GM19043 (cell line): ENCODE measurements around the gene HMCN2.

ENCODE experiments used
- ATAC-seq: cut with Tn5 transposase; IDR thresholded peaks from one replicate; pipeline ENCODE4 v1.9.1; 2021; ENCODE audit warnings: low read depth; ENCODE audit not compliant: unreplicated experiment

The HMCN2 gene

DNA sequence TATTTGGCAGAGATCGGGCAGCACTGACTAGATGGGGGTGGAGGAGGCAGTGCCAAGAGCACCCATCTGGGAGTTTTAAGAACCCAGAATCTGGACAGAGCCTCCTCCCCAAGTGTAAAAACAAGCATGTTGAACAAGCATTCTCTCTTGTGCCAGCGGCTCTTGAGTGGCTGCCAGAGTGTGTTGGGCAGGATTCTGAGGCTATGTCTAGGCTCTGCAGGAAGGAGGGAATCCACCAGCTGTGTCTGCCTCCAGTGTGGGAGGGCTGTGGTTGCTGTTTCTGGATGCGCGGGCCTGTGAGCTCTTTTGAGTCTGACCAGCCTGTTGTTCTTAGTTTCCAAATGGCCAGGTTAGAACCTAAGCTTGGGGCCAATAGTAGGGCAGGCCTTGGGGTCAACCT, 39.8 kb downstream of the HMCN2 start:
- ATAC-seq: no peak

DNA sequence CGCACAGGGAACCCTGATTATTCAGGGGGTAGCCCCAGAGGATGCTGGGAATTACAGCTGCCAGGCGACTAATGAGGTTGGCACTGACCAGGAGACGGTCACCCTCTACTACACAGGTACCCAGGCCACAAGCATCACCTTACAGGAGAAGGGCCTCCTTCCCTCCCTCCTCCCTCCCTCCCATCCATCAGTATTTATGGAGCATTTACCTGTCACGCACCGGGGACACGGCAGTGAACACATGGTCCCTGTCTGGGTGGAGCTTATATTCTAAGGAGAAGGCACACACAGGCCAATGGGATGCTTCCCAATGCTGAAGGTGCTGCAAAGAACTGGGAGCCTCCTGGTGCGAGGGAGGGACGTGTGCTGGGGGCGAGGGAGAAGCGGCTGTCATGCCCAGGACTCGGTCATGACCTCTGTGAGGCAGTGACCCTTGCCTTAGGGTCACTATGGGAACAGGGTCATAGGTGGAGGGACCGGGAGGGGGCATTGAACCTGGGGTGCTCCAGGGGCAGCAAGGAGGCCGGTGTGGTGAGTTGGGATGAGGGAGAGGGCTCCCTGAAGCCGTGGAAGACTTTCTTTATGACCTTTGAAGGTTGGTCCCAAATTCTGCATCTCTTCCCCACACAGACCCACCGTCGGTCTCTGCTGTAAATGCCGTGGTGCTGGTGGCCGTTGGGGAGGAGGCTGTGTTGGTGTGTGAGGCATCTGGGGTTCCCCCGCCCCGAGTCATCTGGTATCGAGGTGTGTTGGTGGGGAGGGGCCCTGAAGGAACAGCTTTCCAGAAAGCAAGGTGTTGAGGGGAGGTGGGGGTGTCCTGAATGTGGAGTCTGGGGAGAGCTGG, 41.5 kb downstream of the HMCN2 start:
- no peak for ATAC-seq

DNA sequence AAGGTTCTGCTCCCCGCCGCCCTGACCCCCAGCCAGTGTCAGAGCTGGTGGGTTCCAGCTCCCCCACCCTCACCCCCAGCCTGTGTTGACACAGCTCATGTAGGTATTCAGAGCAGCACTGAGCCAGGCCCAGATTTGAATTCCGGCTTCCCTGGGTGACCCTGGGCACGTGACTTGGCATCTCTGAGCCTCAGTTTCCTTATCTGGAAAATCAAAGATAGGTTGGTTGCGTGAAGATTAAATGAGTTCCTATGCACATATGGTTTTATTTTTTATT, 42.0 kb downstream of the HMCN2 start:
- ATAC-seq: no peak

DNA sequence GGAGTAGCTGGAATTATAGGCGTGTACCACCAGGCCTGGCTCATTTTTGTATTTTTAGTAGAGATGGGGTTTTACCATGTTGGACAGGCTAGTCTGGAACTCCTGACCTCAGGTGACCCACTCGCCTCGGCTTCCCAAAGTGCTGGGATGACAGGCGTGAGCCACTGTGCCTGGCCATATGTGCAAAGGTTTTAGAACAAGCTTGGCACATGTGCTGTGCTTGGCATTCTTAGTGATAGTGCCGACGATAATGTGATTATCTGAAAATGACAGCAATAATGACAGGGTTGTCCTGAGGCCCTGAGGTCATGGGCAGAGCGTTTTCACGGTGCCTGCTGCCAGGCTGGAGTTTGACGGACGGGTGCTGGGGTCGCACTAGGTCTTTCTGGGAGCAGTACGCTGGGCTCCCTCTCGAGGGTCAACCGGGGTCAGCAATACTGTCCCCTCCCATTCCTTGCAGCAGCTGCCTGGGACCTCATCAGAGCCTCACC, 42.6 kb downstream of the HMCN2 start:
- no peak for ATAC-seq

DNA sequence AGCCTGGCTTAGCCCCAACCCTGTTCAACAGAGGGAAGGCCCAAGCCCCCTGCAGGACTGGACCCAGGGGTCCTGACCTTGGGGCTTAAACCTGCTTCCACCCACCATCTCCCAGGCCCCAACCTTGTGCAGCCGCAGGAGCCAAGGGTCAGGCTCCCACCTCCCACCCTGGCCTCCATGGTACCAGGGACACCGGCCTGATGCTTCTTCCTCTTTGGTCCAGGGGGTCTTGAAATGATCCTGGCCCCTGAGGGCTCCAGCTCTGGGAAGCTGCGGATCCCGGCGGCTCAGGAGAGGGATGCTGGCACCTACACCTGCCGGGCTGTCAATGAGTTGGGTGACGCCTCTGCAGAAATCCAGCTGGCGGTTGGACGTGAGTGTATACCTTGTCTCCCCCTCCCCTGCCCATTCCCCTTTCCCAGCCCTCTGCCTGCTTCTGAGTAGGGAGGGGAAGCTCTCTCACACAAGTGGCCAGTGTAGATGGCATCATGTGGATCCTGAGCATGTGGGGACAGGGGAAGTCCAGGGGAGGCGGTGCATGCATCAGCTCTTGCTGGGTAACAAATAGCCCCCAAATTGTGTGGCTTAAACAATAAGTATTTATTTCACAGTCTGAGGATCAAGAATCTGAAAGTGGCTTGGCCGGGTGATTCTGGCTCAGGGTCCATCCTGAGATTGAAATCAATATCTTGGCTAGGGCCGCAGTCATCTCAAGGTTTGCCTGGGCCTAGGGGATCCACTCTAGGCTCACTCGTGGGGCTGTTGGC, 44.3 kb downstream of the HMCN2 start:
- ATAC-seq: no peak

DNA sequence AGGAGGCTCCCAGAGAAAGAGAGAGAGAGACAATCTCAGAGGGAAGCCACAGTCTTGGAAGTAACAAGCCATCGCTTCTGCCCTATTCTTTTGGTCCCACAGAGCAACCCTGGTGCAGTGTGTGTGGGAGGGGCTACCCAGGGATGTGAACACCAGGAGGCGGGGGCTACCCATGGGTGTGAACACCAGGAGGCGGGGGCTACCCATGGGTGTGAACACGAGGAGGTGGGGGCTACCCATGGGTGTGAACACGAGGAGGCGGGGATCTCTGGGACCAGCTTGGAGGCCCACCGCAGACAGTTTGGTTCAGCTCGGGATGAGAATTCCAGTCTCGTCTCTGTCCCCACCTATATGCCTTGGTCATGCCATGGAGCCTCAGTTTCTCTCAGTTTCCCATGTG, 44.9 kb downstream of the HMCN2 start:
- no peak for ATAC-seq

DNA sequence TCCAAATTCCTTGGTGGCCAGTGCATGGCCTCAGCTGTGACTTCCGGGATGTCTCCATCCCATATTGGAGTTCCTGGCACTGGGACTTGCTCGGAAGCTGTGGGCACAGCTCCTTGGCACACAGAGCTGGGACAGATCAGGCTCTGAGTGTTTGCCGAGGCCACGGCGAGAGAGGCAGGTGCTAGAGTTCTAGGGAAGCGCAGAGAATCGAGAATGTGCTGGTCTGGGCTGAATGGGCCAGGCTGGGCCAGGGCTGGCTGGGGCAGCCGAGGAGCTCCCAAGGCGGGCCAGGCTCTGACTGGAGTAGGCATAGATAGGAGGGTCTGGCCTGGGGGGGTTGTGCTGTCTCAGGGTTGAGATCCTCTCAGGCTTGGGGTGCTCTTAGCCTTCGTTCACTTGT, 45.4 kb downstream of the HMCN2 start:
- ATAC-seq: no peak

DNA sequence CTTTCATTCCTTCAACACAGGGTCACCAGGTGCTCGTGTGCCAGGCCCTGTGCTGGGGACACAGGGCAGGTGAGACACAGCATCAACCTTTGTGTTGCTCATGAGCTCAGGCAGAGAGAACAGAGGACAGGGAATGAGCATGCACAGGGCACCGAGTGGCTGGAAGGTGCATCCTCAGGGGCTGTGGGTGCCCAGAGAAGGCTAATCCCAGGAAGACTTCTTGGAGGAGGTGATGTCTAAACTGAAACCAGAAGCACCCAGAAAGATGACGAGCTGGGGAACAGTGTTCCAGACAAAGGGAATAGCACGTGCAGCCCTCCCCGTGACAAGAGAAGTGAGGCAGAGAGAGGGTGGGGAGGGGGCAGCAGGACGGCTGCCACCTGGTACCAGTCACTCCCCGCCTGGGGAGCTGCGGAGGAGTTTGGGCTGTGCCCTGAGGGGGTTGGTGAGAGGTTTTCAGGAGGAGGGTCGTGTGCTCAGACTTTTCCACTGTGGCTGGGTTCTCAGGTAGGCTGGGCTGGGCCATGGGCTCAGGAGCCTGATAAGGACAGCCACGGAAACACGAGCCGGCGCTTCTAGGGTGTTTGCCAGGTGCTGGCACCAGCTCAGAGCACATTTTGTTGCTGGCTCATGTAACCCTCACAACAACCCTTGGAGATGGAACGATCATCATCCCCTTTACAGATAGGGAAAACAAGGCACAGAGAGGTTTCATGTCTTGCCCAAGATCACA, 46.0 kb downstream of the HMCN2 start:
- no peak for ATAC-seq

DNA sequence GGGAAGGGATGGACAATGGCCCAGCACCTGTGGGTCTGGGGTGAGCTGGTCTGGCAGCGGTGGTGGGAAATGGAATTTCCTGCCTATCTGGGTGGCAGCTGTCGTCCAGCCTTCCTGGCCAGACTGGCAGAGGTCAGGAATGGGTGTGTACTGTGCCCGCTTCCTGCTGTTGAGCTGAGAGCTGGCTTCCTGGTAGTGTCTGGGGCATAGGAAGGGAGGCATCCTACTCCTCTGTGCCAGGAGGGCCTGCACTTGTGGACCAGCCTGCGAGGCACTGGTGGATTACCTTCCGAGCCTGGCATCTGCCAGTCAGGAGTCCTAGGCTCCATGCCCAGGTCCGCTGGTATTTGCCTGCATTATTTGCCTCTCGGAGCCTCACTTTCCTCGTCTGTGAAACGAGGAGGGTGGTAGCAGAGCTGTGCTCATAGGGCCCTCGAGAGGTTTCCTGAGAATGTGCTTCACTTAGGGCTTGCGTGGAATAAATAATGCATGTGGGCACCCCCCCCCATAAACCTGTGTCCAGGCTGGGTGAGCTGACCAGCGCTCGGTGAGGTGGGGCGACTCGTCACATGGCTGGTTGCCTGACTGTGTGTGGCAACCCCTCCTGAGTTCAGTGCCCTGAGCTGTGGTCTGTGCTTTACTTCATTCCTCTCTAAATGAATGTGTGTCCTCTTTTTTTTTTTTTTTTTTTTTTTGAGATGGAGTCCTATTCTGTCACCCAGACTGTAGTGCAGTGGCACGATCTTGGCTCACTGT, 47.7 kb downstream of the HMCN2 start:
- ATAC-seq: no peak

DNA sequence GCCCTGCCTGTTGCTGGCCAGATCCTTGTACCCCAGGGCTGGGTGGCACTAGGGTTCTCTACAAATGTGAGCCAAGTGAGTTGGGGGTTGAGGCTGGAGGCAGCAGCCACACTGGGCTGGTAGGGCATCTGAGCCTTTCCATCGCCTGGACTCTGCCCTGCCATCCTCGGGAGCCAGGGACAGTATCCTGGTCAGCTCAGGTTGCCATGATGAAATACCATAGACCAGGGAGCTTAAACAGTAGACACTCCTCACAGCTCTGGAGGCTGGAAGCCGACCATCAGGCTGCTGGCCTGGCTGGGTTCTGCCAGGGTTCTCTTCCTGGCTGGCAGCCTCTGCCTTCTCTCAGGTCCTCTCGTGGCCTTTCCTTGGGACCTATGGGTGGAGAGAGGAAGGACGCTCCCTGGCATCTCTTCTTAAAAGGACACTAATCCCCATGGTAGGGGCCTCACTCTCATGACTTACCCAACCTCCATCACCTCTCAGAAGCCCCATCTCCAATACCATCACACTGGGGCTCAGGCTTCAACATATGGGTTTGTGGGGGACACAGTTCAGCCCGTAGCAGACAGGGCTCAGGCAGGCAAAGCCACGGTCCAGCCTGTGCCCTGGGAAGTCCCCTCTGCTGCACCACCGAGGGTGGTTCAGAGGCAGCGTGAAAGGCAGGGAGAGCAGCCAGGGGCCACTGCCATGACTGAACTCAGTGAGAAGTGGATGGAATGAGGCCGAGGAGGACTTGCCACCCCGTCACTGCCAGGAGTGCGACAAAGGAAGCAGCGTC, 50.1 kb downstream of the HMCN2 start:
- ATAC-seq: no peak

DNA sequence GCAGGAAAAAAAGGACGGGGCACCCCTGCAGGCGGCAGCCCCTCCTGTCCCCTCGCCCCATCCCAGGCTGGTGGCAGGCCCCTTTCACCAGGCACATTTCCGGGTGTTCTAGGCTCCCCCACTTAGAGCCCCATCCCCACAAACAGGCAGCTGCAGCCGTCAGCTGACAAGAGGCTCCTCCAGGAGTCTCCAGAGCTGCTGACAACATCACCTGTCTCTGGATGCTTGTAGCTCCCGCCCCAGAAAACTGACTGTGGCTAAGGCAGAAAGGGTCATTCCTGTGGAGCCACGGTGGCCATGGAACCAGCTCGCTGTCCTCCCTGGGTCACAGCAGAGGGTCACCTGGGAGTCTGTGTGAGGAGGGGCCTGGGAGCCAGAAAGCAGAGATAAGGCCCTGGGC, 50.9 kb downstream of the HMCN2 start:
- no peak for ATAC-seq

DNA sequence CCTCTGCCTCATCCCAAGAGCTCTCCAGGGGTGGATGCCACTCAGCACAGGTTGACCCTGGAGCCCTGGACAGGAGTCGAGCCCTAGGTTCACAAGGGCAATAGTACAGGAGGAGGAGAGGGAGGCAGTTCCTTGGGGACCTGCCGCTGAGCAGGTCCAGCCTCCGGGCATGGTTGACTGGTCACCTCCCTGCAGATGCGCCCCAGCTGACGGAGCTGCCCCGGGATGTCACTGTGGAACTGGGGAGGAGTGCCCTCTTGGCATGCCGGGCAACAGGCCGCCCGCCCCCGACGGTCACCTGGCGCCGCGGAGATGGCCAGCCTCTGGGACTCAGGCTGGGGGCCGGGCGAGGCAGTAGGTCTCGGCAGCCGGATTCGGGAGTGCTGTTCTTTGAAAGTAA, 53.7 kb downstream of the HMCN2 start:
- ATAC-seq: no peak

DNA sequence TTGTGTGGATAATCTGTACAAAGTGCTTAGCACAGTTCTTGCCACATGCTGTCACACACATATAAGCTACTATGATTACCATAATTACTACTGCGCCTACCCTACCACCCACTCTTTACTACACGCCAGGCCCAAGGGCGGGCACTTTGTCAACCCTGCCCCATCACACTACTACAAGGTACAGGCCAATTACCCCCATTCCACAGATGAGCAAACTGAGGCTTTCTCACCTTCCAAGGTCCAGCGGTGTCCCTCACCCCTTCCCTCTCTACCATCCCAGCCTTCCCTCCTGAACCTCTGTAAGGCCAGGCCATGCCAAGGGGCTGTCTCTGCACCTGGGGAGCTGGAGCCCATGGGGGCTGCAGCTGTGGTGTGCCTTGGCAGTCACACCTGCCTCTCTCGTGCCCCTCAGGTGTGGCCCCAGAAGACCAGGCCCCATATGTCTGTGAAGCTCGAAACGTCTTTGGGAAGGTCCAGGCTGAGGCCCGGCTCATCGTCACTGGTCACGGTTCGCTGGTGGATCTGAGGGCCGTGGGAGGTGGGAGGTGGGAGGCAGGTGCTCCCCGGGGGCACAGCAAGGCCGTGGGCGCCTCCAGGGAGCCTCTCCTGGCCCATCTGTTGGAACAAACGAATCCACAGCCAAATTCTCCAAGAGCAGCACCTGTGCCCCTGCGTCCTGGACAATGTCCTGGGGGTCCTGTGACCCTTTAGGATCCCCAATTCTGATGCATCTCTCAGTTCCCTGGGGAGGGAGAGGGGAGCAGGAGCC, 54.6 kb downstream of the HMCN2 start:
- ATAC-seq: no peak

DNA sequence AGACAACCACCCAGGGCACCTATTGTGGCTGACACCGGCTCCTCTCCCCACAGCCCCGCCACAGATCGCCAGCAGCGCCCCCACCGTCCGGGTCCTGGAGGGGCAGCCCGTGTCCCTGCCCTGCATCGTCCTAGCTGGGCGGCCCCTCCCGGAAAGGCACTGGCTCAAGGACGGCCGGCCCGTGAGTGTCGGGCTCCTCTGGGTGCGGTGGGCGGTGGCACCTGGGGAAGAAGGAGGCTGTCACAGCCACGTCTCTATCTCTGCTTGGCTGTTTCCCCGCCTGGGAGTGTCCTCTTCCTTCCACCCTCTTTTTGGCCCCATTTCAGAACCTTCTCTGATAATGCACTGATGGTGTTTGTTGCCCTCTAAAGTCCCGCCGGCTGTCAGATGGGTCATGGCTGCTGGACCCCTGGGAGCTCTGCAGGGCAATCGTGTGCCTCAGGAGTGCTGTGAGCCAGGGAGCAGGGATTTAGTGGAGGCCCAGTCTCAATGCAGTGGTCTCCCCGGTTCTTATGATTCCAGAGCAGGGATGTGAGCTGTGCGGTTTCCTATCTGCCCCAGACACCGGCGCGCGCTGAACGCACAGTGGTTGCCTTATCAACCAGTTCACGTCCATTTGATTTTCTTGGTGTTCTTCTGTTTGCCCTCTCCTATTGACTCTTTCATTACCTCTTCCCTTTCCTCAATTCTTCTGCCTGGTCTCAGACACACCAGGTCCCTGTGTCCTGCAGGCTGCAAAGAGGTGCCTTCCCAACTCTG, 55.3 kb downstream of the HMCN2 start:
- ATAC-seq: no peak

DNA sequence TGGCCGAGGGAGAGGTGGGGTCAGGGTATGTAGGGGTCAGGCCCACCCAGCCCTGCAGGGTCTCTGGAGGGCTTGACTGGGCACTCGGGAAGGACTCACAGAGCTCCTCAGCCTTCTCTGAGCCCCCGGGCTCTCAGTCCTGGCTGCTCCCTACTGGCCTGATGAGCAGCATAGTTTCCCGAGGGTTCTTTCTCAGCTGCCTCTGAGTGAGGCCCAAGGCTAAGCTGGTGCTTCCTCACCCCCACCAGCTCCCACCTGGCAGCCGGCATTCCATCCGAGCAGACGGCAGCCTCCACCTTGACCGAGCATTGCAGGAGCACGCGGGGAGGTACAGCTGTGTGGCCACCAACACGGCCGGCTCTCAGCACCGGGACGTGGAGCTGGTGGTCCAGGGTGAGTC, 56.0 kb downstream of the HMCN2 start:
- no peak for ATAC-seq

DNA sequence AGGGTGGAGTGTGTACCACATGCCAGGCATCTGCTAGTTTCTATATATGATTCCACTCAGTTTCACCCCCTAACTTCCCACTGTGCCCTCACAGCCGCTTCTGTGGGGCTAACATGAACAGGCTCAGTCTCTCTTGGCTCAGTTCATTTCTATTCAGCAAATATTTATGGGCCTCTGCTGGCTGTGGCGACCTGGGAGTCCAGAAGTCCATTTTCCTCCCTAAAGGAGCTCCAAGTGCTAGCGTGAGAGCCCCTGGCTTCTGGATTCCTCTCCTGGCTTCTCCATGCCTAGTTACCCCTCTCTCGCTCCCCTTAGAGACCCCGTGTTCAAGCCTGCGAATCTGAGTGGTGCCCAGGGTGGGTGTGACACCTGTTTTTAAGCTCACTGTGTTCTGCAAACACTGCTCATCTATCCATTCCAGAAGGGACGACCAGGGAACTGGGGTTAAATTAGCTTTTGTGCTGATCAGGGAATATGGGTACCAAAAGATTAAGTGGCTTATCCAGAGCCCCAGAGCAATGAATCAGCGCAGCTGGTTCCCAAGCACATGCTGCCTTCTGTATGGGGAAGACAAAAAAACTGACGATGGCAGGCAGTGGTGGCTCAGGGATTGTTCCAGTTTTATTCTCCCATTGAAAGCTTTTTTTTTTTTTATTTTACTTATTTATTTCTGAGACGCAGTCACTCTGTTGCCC, 57.6 kb downstream of the HMCN2 start:
- no peak for ATAC-seq

DNA sequence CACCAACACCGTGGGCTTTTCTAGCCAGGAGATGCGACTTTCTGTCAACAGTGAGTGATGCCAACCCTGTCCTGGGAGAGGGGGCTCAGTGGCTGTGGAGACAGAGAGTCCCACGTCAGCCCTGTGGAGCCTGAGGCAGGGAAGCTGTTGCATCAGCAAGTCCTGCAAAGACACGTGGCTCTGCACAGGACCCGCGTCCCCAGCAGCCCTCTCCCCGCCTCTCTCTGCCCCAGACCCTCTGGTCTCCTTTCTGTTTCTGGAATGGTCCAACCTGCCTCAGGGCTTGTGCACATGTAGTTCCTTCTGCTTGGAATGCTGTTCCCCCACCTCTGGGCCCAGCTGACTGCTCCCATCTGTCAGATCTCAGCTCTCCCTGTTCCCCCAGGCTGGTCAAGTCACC, 60.4 kb downstream of the HMCN2 start:
- no peak for ATAC-seq
